ENCODE measurements around the gene UBXN1. TPM values are rescaled to one million over a fixed set of nuclear protein-coding genes. Genes with fewer than 3 reads are reported as not detected.

The UBXN1 gene
- total RNA-seq, 4 donors from 2014 or later: 194 to 275 (median 235) TPM

- intact Hi-C loops (cut with DNase I; ENCODE audit: low total_unique reads): no loop called here
Measured at GRCh38 chr11:62666259-62666926, 12.5 kb downstream of the UBXN1 start.

GRCh38 chr11:62665599-62666258, 13.1 kb downstream of the UBXN1 start:
- 1 to 2% methylated on average over 39 of the region's 39 CpGs for whole genome bisulfite sequencing, 2 donors
- TF ChIP-seq POLR2A (IDR thresholded peaks at IDR 0.05): no peak
- no peak for TF ChIP-seq CTCF (IDR thresholded peaks at IDR 0.05)
- intact Hi-C loops (cut with DNase I; ENCODE audit: low total_unique reads): no loop called here
- H3K4me3 ChIP-seq (ENCODE audit: low read depth, poor library complexity, severe bottlenecking): peak overlapping the region; percentile 60
- DNase-seq (ENCODE audit: low spot score in 2 of 2): no peak

More at GRCh38 chr11:62666259-62666926, 12.5 kb downstream of the UBXN1 start:
- no peak for TF ChIP-seq POLR2A (IDR thresholded peaks at IDR 0.05)
- no peak for DNase-seq (ENCODE audit: low spot score in 2 of 2)
- WGBS, 2 donors: 22 to 53% methylated on average over 12 to 16 of the region's 16 CpGs
- peak overlapping the region; percentile 60 for H3K4me3 ChIP-seq (ENCODE audit: low read depth, poor library complexity, severe bottlenecking)

GRCh38 chr11:62665075-62665598, 13.7 kb downstream of the UBXN1 start, which contains the start of the genes C11orf98 and CSKMT:
Gene C11orf98 (minus strand): TSS chr11:62665210. CDS start chr11:62665169, 41 bp downstream.
Gene CSKMT (plus strand): TSS chr11:62665312. CDS start chr11:62665880, 568 bp downstream.
- peak; percentile 93 to 99 for DNase-seq (ENCODE audit: low spot score in 2 of 2)
- WGBS, 2 donors: 0% methylated on average over 24 to 46 of the region's 47 CpGs

GRCh38 chr11:62664405-62665074, 14.3 kb downstream of the UBXN1 start:
- H3K4me3 ChIP-seq (ENCODE audit: low read depth, poor library complexity, severe bottlenecking): peak overlapping the region; percentile 60
- no peak for DNase-seq (ENCODE audit: low spot score in 2 of 2)
- intact Hi-C loops (cut with DNase I; ENCODE audit: low total_unique reads): no loop called here
- WGBS, 2 donors: 2 to 3% methylated on average over 35 to 36 of the region's 36 CpGs
- TF ChIP-seq CTCF (IDR thresholded peaks at IDR 0.05): no peak
- no peak for TF ChIP-seq POLR2A (IDR thresholded peaks at IDR 0.05)

More at GRCh38 chr11:62665075-62665598, 13.7 kb downstream of the UBXN1 start, which contains the start of the genes C11orf98 and CSKMT:
- TF ChIP-seq CTCF (IDR thresholded peaks at IDR 0.05) (no peak), POLR2A (IDR thresholded peaks at IDR 0.05) (peak in 1 of 2 donors; percentile 95)
- H3K4me3 ChIP-seq (ENCODE audit: low read depth, poor library complexity, severe bottlenecking): peak within 1 kb of the TSS; percentile 60
- intact Hi-C loops (cut with DNase I; ENCODE audit: low total_unique reads): no loop called here

- WGBS, 2 donors: 55 to 59% methylated on average over 5 of the region's 5 CpGs
- TF ChIP-seq CTCF (IDR thresholded peaks at IDR 0.05) (no peak), POLR2A (IDR thresholded peaks at IDR 0.05) (no peak)
Measured at GRCh38 chr11:62656796-62657429, 22.0 kb downstream of the UBXN1 start.

More at GRCh38 chr11:62656796-62657429, 22.0 kb downstream of the UBXN1 start:
- intact Hi-C loops (cut with DNase I; ENCODE audit: low total_unique reads): no loop called here
- no peak overlapping the region for H3K4me3 ChIP-seq (ENCODE audit: low read depth, poor library complexity, severe bottlenecking)
- DNase-seq (ENCODE audit: low spot score in 2 of 2): no peak
